ENCODE measurements around the gene PTPRN2. TPM values are rescaled to one million over a fixed set of nuclear protein-coding genes. Genes with fewer than 3 reads are reported as not detected.

Gene PTPRN2
- total and polyA plus RNA-seq, 8 donors, result 4.9 to 136 (median 46.8) TPM

- no peak overlapping the region for H3K4me3 ChIP-seq
- intact Hi-C loops (cut with DNase I; ENCODE audit: low total_unique reads), result no loop called here
- TF ChIP-seq POLR2AphosphoS5 (IDR thresholded peaks at IDR 0.05), result no peak
- TF ChIP-seq, protein P1, sequence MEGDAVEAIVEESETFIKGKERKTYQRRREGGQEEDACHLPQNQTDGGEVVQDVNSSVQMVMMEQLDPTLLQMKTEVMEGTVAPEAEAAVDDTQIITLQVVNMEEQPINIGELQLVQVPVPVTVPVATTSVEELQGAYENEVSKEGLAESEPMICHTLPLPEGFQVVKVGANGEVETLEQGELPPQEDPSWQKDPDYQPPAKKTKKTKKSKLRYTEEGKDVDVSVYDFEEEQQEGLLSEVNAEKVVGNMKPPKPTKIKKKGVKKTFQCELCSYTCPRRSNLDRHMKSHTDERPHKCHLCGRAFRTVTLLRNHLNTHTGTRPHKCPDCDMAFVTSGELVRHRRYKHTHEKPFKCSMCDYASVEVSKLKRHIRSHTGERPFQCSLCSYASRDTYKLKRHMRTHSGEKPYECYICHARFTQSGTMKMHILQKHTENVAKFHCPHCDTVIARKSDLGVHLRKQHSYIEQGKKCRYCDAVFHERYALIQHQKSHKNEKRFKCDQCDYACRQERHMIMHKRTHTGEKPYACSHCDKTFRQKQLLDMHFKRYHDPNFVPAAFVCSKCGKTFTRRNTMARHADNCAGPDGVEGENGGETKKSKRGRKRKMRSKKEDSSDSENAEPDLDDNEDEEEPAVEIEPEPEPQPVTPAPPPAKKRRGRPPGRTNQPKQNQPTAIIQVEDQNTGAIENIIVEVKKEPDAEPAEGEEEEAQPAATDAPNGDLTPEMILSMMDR (IDR thresholded peaks at IDR 0.05), result no peak
- no peak for TF ChIP-seq EP300 (IDR thresholded peaks at IDR 0.05)
- TF ChIP-seq POLR2A (IDR thresholded peaks at IDR 0.05), result no peak
- no peak for DNase-seq
- no peaks in the 10 kb centered on the region for H3K36me3 ChIP-seq
- peaks cover 0 to 4% (median 0%) of the 10 kb centered on the region in 3 donors for H3K27me3 ChIP-seq
- peaks cover 17 to 30% (median 25%) of the 10 kb centered on the region in 4 donors for H3K9me3 ChIP-seq
- H3K4me1 ChIP-seq, result no peaks in the 10 kb centered on the region
- no peak overlapping the region for H3K27ac ChIP-seq
- WGBS, 5 donors, result 84 to 90% (median 87%) methylated on average over 20 of the region's 20 CpGs
Measured at GRCh38 chr7:157977717-157978496, 609.7 kb downstream of the PTPRN2 start.

DNA sequence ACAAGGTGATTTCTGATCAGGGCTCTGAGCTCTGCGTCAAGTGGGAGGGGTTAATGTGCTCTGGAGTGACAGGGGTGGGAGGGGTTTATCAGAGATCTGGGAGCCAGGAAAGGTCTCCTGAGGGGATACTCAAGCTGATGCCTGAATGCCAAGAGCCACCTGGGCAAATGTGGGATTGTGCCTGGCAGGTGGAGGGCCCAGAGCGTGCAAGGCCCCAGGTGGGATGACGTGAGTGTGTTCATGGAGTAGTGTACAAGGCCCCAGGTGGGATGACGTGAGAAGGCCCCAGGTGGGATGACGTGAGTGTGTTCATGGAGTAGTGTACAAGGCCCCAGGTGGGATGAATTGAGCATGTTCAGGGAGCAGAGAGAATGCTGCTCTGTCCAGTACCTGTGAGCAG is 610.3 kb downstream of the PTPRN2 start:
- TF ChIP-seq POLR2AphosphoS5 (IDR thresholded peaks at IDR 0.05) (no peak), EP300 (IDR thresholded peaks at IDR 0.05) (no peak), POLR2A (IDR thresholded peaks at IDR 0.05) (no peak)
- TF ChIP-seq, protein P1 (IDR thresholded peaks at IDR 0.05), result no peak
- H3K27ac ChIP-seq, result no peak overlapping the region
- peaks cover 17 to 33% (median 26%) of the 10 kb centered on the region in 4 donors for H3K9me3 ChIP-seq
- 90 to 94% (median 93%) methylated on average over 5 of the region's 5 CpGs for WGBS, 5 donors
- no peaks in the 10 kb centered on the region for H3K4me1 ChIP-seq
- peaks cover 0 to 4% (median 0%) of the 10 kb centered on the region in 3 donors for H3K27me3 ChIP-seq
- no peaks in the 10 kb centered on the region for H3K36me3 ChIP-seq
- intact Hi-C loops (cut with DNase I; ENCODE audit: low total_unique reads), result no loop called here
- no peak for DNase-seq
- no peak overlapping the region for H3K4me3 ChIP-seq

DNA sequence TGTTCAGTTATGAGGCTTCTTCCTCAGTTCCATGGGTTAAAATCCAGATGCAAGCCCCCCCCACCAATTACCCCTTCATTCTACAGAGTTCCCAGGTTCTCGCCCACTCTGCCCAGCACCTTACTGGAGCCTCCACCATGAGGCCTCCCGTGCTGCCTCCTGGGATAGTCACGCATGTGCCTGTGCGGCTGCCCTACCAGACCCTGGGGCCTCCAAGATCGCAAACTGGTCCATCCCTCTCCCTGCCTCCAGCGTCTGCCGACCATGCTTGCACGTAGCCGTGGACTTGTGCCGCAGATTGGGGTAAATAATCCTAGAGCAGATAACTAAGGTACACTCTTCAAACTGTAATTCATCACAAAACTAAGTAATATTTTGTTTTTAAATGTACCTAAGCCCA is 611.2 kb downstream of the PTPRN2 start:
- TF ChIP-seq EP300 (IDR thresholded peaks at IDR 0.05) (no peak), POLR2A (IDR thresholded peaks at IDR 0.05) (no peak), POLR2AphosphoS5 (IDR thresholded peaks at IDR 0.05) (no peak)
- TF ChIP-seq, protein P1 (IDR thresholded peaks at IDR 0.05), result no peak
- WGBS, 5 donors, result 89 to 98% (median 95%) methylated on average over 10 of the region's 10 CpGs
- intact Hi-C loops (cut with DNase I; ENCODE audit: low total_unique reads), result no loop called here

GRCh38 chr7:157975401-157976372 is 611.9 kb downstream of the PTPRN2 start:
- TF ChIP-seq POLR2A (IDR thresholded peaks at IDR 0.05) (no peak), EP300 (IDR thresholded peaks at IDR 0.05) (no peak), POLR2AphosphoS5 (IDR thresholded peaks at IDR 0.05) (no peak)
- TF ChIP-seq, protein P1 (IDR thresholded peaks at IDR 0.05), result no peak
- Histone ChIP-seq H3K27me3 (peaks cover 0 to 1% (median 0%) of the 10 kb centered on the region in 3 donors), H3K9me3 (peaks cover 17 to 33% (median 26%) of the 10 kb centered on the region in 4 donors), H3K4me1 (no peaks in the 10 kb centered on the region), H3K36me3 (no peaks in the 10 kb centered on the region), H3K4me3 (no peak overlapping the region), H3K27ac (no peak overlapping the region)
- 86 to 95% (median 91%) methylated on average over 21 of the region's 21 CpGs for WGBS, 5 donors
- DNase-seq, result no peak
- intact Hi-C loops (cut with DNase I; ENCODE audit: low total_unique reads), result no loop called here

More for the DNA sequence above, 611.2 kb downstream of the PTPRN2 start:
- Histone ChIP-seq H3K9me3 (peaks cover 17 to 33% (median 26%) of the 10 kb centered on the region in 4 donors), H3K4me1 (no peaks in the 10 kb centered on the region), H3K27ac (no peak overlapping the region), H3K4me3 (no peak overlapping the region), H3K36me3 (no peaks in the 10 kb centered on the region), H3K27me3 (peaks cover 0 to 4% (median 0%) of the 10 kb centered on the region in 3 donors)
- DNase-seq, result no peak
